ENCODE measurements around the gene GCGR. TPM values are rescaled to one million over a fixed set of nuclear protein-coding genes. Genes with fewer than 3 reads are reported as not detected.

The GCGR gene
- total RNA-seq, 4 donors from 2014 or later: not detected

DNA sequence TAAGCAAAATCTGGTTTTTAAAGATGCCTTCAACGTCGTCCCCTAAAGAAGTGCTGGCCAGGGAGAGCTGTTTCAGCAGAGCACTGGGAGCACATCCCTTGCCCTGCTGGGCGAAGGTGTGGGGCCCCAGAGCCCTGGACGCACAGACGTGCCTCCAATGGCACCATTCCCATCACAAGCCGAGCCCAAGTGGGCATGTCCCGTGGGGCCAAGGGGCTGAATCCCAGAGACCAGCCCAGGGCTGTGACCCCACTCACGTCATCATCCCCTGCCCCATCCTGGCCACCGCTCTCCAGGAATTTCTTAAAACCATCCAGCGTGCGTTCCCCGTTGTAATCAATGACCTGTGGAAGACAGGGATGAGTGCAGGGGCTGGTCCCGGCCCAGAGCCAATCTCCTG, 40.9 kb downstream of the GCGR start:
- ATAC-seq (ENCODE audit: low FRiP score) (no peak), DNase-seq (ENCODE audit: low spot score) (no peak)
- TF ChIP-seq CTCF (IDR thresholded peaks at IDR 0.05): no peak

DNA sequence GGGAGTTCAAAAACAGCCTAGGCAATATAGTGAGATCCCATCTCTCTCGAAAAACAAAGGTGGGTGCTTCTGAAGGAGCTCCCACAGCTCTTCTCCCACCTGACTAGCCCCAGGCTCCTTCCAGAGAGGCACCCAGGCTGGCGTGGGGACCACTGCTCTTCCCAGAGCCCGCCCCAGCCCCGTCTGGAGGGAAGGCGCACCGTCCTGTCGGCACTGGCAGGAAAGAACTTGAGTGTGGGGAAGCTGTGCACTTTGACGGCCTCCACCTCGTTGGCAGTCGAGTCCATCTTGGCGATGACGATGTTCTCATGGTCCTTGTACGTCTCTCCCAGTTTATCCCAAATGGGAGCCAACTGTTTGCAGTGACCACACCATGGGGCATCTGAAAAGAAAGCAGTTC, 41.4 kb downstream of the GCGR start:
- DNase-seq (ENCODE audit: low spot score) (no peak), ATAC-seq (ENCODE audit: low FRiP score) (no peak)
- TF ChIP-seq CTCF (IDR thresholded peaks at IDR 0.05): no peak

DNA sequence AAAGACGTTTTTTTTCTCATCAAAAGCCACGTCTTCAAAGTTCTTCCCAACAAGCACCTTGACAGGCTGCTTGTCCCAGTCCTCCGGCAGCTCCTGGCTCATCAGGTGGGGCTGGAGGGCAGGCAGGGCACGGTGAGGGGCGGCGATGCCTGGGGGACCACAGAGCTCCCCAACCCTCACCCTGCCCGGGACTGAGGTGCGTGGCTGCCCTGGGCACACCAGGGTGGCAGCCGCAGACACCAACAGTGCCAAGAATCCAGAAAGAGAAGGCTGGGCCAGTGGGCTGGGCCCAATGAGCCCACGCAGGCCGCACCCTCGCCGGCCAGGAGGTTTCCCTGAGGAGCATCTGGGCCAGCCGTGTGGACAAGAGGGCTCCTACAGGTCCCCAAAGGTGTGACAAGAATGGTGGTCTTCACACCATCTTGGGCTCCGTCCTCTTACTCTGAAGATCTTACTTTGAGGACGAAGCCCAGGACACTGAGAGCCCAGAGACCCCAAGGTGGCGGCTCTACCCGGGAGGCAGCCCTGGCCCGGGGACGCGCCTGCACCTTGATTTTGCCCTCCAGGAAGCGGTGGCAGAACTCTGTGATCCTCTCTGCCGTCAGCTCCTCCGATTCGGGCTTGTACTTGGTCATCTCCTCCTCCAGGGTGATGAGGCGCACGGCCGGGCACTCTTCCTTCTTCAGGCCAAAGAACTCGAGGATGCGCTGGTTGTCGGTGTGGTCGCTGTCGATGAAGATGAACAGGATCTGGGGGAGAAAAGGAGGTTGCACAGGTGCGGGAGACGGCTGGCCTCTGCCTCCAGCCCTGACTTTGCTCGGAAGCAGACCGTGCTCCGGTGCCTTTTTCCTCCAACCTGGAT, 42.2 kb downstream of the GCGR start:
- no peak for ATAC-seq (ENCODE audit: low FRiP score)
- no peak for DNase-seq (ENCODE audit: low spot score)
- TF ChIP-seq CTCF (IDR thresholded peaks at IDR 0.05): no peak

DNA sequence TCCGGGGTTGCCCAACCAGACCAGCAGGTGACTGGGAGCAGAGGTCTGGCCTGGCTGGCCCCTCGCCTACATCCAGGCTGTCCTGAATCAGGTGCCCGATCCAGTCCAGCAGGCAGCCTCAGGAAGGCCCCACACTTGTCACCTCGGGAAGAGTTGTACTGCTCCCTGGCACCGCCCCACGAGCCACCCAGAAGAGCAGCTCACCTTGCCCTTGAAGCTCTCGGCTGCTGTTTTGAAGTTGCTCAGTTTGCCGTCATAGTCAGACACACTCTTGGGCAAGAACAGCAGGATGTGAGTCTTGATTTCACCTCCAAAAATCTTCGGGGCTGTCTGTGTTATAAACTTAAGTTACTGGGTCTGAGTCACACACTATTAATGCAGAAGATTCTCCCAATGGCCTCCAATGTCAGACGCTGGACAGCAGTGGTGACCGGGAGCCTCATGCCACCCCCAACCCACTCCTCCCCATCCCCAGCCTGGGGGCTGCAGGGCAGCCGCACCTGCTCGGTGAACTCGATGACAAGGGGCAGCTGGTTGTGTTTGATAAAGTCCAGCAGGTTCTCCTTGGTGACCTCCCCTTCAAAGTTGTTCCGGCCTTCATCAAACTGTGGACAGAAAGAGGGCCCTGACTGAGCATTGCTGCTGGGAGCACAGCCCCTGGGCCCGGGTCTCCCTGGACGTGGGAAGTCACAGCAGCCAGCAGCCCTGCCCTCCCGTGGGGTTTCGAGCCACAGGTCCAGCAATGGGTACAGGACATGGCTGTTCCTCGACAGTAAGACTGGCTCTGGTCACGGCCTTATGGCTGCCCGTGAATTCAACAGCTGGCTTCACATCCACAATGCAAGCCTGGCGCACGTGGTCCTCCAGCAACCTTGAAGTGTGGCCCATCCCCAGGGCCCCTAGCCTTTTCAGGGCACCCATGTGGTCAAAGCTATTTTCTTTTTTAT, 43.1 kb downstream of the GCGR start:
- DNase-seq (ENCODE audit: low spot score): no peak
- no peak for TF ChIP-seq CTCF (IDR thresholded peaks at IDR 0.05)
- ATAC-seq (ENCODE audit: low FRiP score): no peak

- no peak for ATAC-seq (ENCODE audit: low FRiP score)
- TF ChIP-seq CTCF (IDR thresholded peaks at IDR 0.05): no peak
- no peak for DNase-seq (ENCODE audit: low spot score)
Observed at GRCh38 chr17:81849457-81849856, 45.5 kb downstream of the GCGR start.

- TF ChIP-seq CTCF (IDR thresholded peaks at IDR 0.05): no peak
- no peak for ATAC-seq (ENCODE audit: low FRiP score)
- no peak for DNase-seq (ENCODE audit: low spot score)
Observed at GRCh38 chr17:81851423-81851822, 47.5 kb downstream of the GCGR start.
